ENCODE results near the gene PCYT1A.
"Not testable (repeated sequence)": the region's sequence is repeated elsewhere in the genome, so short reads cannot be mapped to it uniquely, and the experiment has no call there.

PCYT1A gene

GRCh38 chr3:196198081-196198675 is 89.3 kb downstream of the PCYT1A start:
- intact Hi-C loops (cut with DNase I): loop anchor here (10.0 kb wide), 1 partner anchor 353 kb away; no protein-coding TSS in a partner anchor
- no peak for DNase-seq

GRCh38 chr3:196197524-196197923 is 90.0 kb downstream of the PCYT1A start:
- intact Hi-C loops (cut with DNase I): loop anchor here (10.0 kb wide), 1 partner anchor 353 kb away; no protein-coding TSS in a partner anchor
- DNase-seq: peak in 1 of 10 donors; percentile 69

- intact Hi-C loops (cut with DNase I): loop anchor here (1.0 to 10.0 kb wide), 2 partner anchors 122 to 351 kb away; no protein-coding TSS in a partner anchor
Observed at GRCh38 chr3:196195664-196196265, 91.8 kb downstream of the PCYT1A start.

GRCh38 chr3:196194542-196194915 is 93.0 kb downstream of the PCYT1A start:
- DNase-seq: no peak
- intact Hi-C loops (cut with DNase I): loop anchor here (10.0 kb wide), 1 partner anchor 350 kb away; no protein-coding TSS in a partner anchor

More at GRCh38 chr3:196195664-196196265, 91.8 kb downstream of the PCYT1A start:
- no peak for DNase-seq

GRCh38 chr3:196193736-196194541 is 93.6 kb downstream of the PCYT1A start:
- intact Hi-C loops (cut with DNase I): loop anchor here (10.0 kb wide), 1 partner anchor 349 kb away; no protein-coding TSS in a partner anchor
- DNase-seq: peak in 1 of 10 donors; percentile 82

GRCh38 chr3:196193133-196193735 is 94.3 kb downstream of the PCYT1A start:
- intact Hi-C loops (cut with DNase I): loop anchor here (10.0 kb wide), 1 partner anchor 348 kb away; no protein-coding TSS in a partner anchor
- DNase-seq: no peak

GRCh38 chr3:196192524-196193051 is 94.9 kb downstream of the PCYT1A start:
- no peak for DNase-seq
- intact Hi-C loops (cut with DNase I): loop anchor here (10.0 kb wide), 1 partner anchor 348 kb away; no protein-coding TSS in a partner anchor

- DNase-seq: no peak
- intact Hi-C loops (cut with DNase I): loop anchor here (10.0 kb wide), 1 partner anchor 347 kb away; no protein-coding TSS in a partner anchor
Observed at GRCh38 chr3:196192036-196192523, 95.4 kb downstream of the PCYT1A start.

GRCh38 chr3:196189566-196190347 is 97.8 kb downstream of the PCYT1A start:
- DNase-seq: peak in 3 of 10 donors; percentile 29 to 85 (median 32)
- intact Hi-C loops (cut with DNase I): loop anchor here (10.0 kb wide), 1 partner anchor 345 kb away; no protein-coding TSS in a partner anchor

- intact Hi-C loops (cut with DNase I): no loop called here
- peak in 9 of 10 donors; percentile 29 to 92 (median 62) for DNase-seq
Observed at GRCh38 chr3:196186651-196187573, 100.6 kb downstream of the PCYT1A start.

- DNase-seq: no peak
- intact Hi-C loops (cut with DNase I): no loop called here
Observed at GRCh38 chr3:196184881-196185280, 102.6 kb downstream of the PCYT1A start.

- intact Hi-C loops (cut with DNase I); DNase-seq: not testable (repeated sequence)
Observed at GRCh38 chr3:196184169-196184432, 103.4 kb downstream of the PCYT1A start.

- intact Hi-C loops (cut with DNase I): no loop called here
- DNase-seq: peak in 2 of 10 donors; percentile 17 to 69
Observed at GRCh38 chr3:196181127-196181546, 106.4 kb downstream of the PCYT1A start.

GRCh38 chr3:196180346-196180745 is 107.2 kb downstream of the PCYT1A start:
- DNase-seq: peak in 2 of 10 donors; percentile 4 to 59
- intact Hi-C loops (cut with DNase I): no loop called here

Measured in posterior cingulate gyrus (tissue), 11 donors.